DMS 273 (cell line): ENCODE results near the gene KLK14.

Experiments used
- DNase-seq: peaks from one replicate; lab custom pipeline; 2025; ENCODE audit not compliant: unreplicated experiment; lab: John Stamatoyannopoulos, UW

KLK14 gene

DNA sequence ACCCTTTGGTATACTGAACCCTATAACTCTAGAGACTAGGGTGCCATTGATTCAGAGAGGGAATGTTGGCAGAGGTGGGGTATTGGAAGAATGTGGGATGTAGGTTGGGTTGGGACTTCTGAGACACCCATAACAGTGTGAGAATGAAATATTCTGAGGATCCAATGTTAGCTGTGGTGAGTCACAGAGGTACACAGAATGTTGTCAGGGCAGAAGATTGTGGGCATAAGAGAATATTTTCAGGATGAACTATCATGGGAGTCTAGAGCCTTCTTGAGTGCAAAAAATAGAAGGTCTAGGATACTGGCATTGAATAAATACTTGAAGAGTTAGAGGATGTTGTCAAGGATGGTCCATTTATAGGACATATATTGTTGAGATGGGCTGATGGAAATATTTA, 26.8 kb downstream of the KLK14 start:
- no peak for DNase-seq

DNA sequence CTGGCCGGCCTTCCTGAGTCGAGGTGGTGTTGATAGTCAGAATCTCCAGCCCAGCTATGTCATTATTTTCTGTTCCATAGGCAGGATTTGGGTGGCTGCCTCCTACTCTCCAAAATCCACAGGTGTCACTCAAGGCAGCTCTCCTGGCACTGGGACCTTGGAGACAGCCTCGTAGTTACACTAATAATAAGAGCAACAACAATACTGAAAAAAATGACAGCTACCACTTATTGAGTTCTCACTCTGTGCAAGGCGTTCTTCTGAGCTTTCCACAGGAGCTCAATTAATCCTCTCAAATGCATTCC, 35.7 kb downstream of the KLK14 start:
- DNase-seq = peak; percentile 11

DNA sequence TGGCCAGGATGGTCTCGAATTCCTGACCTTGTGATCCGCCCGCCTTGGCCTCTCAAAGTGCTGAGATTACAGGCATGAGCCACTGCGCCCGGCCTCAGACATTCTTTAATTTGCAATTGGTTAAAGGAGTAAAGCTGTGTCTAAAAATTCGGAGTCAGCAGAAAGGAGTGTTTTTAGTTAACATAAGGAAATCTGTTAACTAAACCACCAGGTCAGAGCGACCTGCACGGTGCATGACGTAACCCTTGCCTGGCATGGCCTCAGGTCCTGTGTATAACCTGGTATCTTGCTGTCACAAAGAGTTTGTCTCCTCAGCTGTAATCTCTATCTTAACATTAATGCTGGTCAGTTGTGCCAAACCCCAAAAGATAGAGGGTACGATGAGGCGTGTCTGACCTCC, 38.4 kb downstream of the KLK14 start:
- DNase-seq = no peak

- DNase-seq = no peak
Observed at GRCh38 chr19:51043497-51043896, 39.2 kb downstream of the KLK14 start.

DNA sequence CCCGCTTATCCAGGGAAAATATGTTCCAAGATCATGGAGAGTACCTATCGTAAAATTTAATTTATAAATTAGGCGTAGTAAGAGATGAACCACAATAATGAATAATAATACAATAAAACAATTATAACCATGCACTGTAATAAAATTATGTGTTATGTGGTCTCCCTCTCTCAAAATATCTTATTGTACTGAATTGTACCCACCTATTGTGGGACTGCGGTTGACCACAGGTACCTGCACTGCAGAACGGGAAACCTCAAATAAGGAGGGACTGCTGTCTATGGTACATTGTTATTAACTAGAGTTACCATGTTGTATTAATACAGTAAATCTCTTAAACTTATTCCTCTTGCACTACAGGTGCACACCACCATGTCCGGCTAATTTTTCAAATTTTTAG, 42.5 kb downstream of the KLK14 start:
- DNase-seq = no peak

DNA sequence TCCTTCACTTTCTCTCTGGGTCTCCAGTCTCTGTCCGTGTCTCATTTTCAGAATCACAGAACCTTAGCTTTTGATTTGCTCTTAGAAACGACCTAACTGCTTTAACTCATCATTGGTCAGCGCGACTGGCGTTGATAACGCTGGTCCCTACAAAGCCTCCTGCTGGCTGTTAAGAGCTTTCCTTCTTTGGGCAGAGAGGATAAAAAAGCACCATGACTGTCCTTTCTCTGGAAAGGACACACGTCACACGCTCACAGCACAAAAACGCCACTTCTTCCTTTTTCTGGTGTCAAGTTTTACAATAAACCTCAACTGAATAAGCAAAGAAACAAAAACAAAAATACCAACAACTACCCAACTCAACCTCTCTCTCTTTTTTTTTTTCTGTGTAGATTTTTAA, 46.2 kb downstream of the KLK14 start:
- no peak for DNase-seq

- no peak for DNase-seq
Observed at GRCh38 chr19:51034704-51035103, 48.0 kb downstream of the KLK14 start, which contains the start of gene KLK12. Gene KLK12 (minus strand): TSS chr19:51035002. CDS start chr19:51034621, 381 bp downstream.

DNA sequence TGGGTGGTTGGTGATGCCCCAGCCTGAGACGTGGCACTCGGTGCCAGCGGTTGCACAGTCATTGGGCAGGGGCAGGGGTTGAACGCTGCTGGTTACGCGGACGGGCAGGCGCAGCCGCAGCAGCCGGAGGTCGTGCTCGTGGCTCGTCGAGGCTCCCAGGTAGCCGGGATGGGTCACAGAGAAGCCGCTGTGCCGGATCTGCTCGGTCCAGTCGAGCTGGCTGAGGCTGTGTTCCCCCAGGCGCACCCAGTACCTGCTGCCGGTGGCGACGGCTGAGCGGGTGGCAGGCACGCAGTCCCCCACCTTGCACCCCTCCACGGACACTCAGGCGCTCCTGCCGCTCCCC, 50.8 kb downstream of the KLK14 start:
- no peak for DNase-seq

- DNase-seq = no peak
Observed at GRCh38 chr19:51031220-51031879, 51.3 kb downstream of the KLK14 start.

- DNase-seq = no peak
Observed at GRCh38 chr19:51030631-51031030, 52.1 kb downstream of the KLK14 start.

DNA sequence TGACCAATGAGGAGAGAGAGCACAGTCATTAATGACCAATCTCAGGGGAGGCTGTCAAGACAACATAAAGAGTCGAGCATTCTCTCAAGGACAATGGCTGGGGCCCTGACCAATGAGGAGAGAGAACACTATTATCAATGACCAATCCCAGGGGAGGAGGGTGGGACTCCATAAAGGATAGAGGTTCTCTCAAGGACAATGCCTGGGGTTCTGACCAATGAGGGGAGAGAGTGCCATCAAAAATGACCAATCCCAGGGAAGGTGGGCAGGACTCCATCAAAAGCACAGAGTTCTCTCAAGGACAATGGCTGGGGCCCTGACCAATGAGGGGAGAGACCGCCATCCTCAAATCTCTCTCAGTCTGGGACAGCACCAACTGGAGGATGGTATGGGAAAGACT, 53.0 kb downstream of the KLK14 start:
- no peak for DNase-seq
